B cell (primary cell): ENCODE results near the gene LIX1. TPM values are rescaled to one million over a fixed set of nuclear protein-coding genes. Genes with fewer than 3 reads are reported as not detected.

Experiments
- ATAC-seq: fragments of 200-7000 bp; cut with Tn5 transposase; one replicate; pipeline ENCODE4 v1.10.0; 2021; ENCODE audit warnings: low read depth, mild to moderate bottlenecking, moderate number of reproducible peaks, moderate library complexity
- CTCF ChIA-PET: fragments of 350-600 bp; sonication (Branson Sonifier 250); formaldehyde crosslinking; loops from one replicate; lab custom pipeline; 2021; ENCODE audit warnings: antibody characterized with exemption, inconsistent platforms; lab: Charles Lee
- POLR2A ChIA-PET: fragments of 350-600 bp; sonication (Branson Sonifier 250); formaldehyde crosslinking; loops from one replicate; lab custom pipeline; 2021; ENCODE audit warnings: antibody characterized with exemption; lab: Charles Lee
- DNase-seq: peaks from one replicate; pipeline ENCODE4 v3.0.0; 2013
- H2AFZ ChIP-seq: 2 replicates; pipeline ENCODE4 v1.6.1; 2012; ENCODE audit warnings: mild to moderate bottlenecking, low read depth, low read length; ENCODE audit not compliant: insufficient read depth, poor library complexity, severe bottlenecking
- H3K27ac ChIP-seq, 2 donors: 1 replicate in 1 of 2; 2 replicates in 1 of 2; pipeline ENCODE4 v1.5.1; 2012 to 2013; ENCODE audit warnings: low read length in 2 of 2, mild to moderate bottlenecking in 2 of 2, moderate library complexity in 1 of 2
- H3K27me3 ChIP-seq, 4 experiments: fragments of 200-600 bp in 1 of 4; sonication (generic) in 1 of 4; replicated peaks in 1 of 4; 1 replicate in 2 of 4; 2 replicates in 2 of 4; pipeline versions ENCODE4 v1.6.1 to v1.7.0; 2013 to 2016; ENCODE audit warnings: low read length in 3 of 4, mild to moderate bottlenecking in 2 of 4, mixed read lengths in 1 of 4, moderate library complexity in 1 of 4; ENCODE audit not compliant: insufficient read depth in 4 of 4, control insufficient read depth in 3 of 4; ENCODE audit errors: control extremely low read depth in 1 of 4
- H3K36me3 ChIP-seq, 2 experiments: replicated peaks in 1 of 2; 1 replicate in 1 of 2; 2 replicates in 1 of 2; pipeline versions ENCODE4 v1.6.1 to v1.7.1; 2013; ENCODE audit warnings: low read length in 1 of 2; ENCODE audit not compliant: insufficient read depth in 2 of 2, control insufficient read depth in 1 of 2; ENCODE audit errors: control extremely low read depth in 1 of 2, extremely low read depth in 1 of 2
- H3K4me1 ChIP-seq, 2 donors: fragments of 200-600 bp in 1 of 2; sonication (generic) in 1 of 2; 1 replicate in 1 of 2; 2 replicates in 1 of 2; pipeline versions ENCODE4 v1.5.1 to v1.6.1; 2013 to 2017; ENCODE audit warnings: low read length in 2 of 2; ENCODE audit not compliant: control insufficient read depth in 2 of 2, insufficient read depth in 2 of 2
- H3K4me2 ChIP-seq: replicated peaks from 2 replicates; pipeline ENCODE3; 2012; ENCODE audit warnings: mild to moderate bottlenecking, low read depth, low read length; ENCODE audit not compliant: poor library complexity, severe bottlenecking
- H3K4me3 ChIP-seq, 5 experiments: fragments of 200-600 bp in 1 of 5; sonication (generic) in 1 of 5; 1 replicate in 3 of 5; 2 replicates in 2 of 5; pipeline versions ENCODE4 v1.5.1 to v1.7.0; 2011 to 2016; ENCODE audit warnings: low read length in 4 of 5, mild to moderate bottlenecking in 4 of 5, low read depth in 2 of 5, control low read depth in 1 of 5, moderate library complexity in 1 of 5; ENCODE audit not compliant: insufficient read depth in 1 of 5; ENCODE audit errors: control extremely low read depth in 1 of 5, extremely low read depth in 1 of 5
- H3K79me2 ChIP-seq: fragments of 200-600 bp; sonication (generic); one replicate; pipeline ENCODE4 v1.6.0; 2016; ENCODE audit warnings: low read length; ENCODE audit not compliant: control insufficient read depth, insufficient read depth
- H3K9ac ChIP-seq: fragments of 200-600 bp; sonication (generic); 2 replicates; pipeline ENCODE4 v1.6.1; 2017; ENCODE audit warnings: mild to moderate bottlenecking, low read length, moderate library complexity
- H3K9me3 ChIP-seq, 3 donors: one replicate each; pipeline versions ENCODE4 v1.6.1 to v1.7.1; 2013; ENCODE audit warnings: low read length in 2 of 3; ENCODE audit not compliant: control insufficient read depth in 2 of 3, insufficient read depth in 1 of 3; ENCODE audit errors: control extremely low read depth in 1 of 3
- H4K20me1 ChIP-seq: 2 replicates; pipeline ENCODE4 v1.6.0; 2012; ENCODE audit warnings: mild to moderate bottlenecking, low read length; ENCODE audit not compliant: insufficient read depth, control insufficient read depth, poor library complexity, severe bottlenecking
- H3K27ac Mint-ChIP-seq: one replicate; pipeline ENCODE4 v1.8.0; 2021; ENCODE audit warnings: mixed read lengths
- H3K27me3 Mint-ChIP-seq: one replicate; pipeline ENCODE4 v1.8.0; 2021; ENCODE audit warnings: mixed read lengths
- H3K4me1 Mint-ChIP-seq: one replicate; pipeline ENCODE4 v1.8.0; 2021; ENCODE audit warnings: mixed read lengths
- H3K4me3 Mint-ChIP-seq: one replicate; pipeline ENCODE4 v1.8.0; 2021; ENCODE audit warnings: mixed read lengths
- H3K9me3 Mint-ChIP-seq: one replicate; pipeline ENCODE4 v1.8.0; 2022; ENCODE audit warnings: mixed read lengths; ENCODE audit not compliant: insufficient read depth
- CTCF ChIP-seq: fragments of 200-600 bp; IDR thresholded peaks from one replicate; pipeline ENCODE4 v1.8.0; 2022; ENCODE audit warnings: antibody characterized with exemption, mild to moderate bottlenecking
- EZH2 ChIP-seq: IDR thresholded peaks from 2 replicates; pipeline ENCODE4 v1.6.1; 2012; ENCODE audit warnings: borderline replicate concordance, low read depth, mild to moderate bottlenecking, moderate library complexity, low read length; ENCODE audit not compliant: insufficient read depth, poor library complexity, severe bottlenecking
- WGBS: methylation state at CpG from one replicate; pipeline ENCODE4 v1.1.5; 2013; ENCODE audit warnings: missing lambda C conversion rate; ENCODE audit not compliant: insufficient coverage; 5-methylcytosine and 5-hydroxymethylcytosine counted together
- intact Hi-C: fragments of 100-400 bp; cut with micrococcal nuclease; formaldehyde crosslinking; loops from one replicate; pipeline ENCODE4 v1.10.0; 2022
- polyA plus RNA-seq: library from polyadenylated mRNA; depleted of rRNA; stranded (reverse); fragments of >200 nt; gene quantifications from 2 replicates; pipeline ENCODE4 v1.2.3, GENCODE V29; 2012
- total RNA-seq, 2 donors: library from RNA; stranded (reverse); fragments of 120-200 nt in 1 of 2; gene quantifications; 1 replicate in 1 of 2; 2 replicates in 1 of 2; pipeline versions ENCODE4 v1.2.3 to v1.2.4, GENCODE V29; 2013 to 2022

The LIX1 gene
- total and polyA plus RNA-seq, 2 donors (not counting 1 experiment from before 2014, with no cell fraction given), result not detected

GRCh38 chr5:97183100-97183929, 40.9 kb upstream of the LIX1 start, which contains the start of gene RIOK2:
Gene RIOK2 (minus strand): TSS chr5:97183247. CDS start chr5:97183191, 56 bp downstream.
- intact Hi-C loops, result loop anchor here (1.0 to 10.0 kb wide), 11 partner anchors 21 to 1877 kb away; partner anchors contain the start of genes ARSK, CAST, ELL2 and ERAP1
- Histone ChIP-seq H3K9ac (peak within 1 kb of the TSS; percentile 83), H2AFZ (peak within 1 kb of the TSS; percentile 96), H3K27me3 (no peaks in the 10 kb centered on the region), H3K4me3 (peak within 1 kb of the TSS; percentile 68 to 96 (median 88)), H3K9me3 (no peaks in the 10 kb centered on the region), H3K79me2 (peaks cover 46% of the 10 kb centered on the region), H3K27ac (peak within 1 kb of the TSS; percentile 91 to 99), H4K20me1 (peaks cover 12% of the 10 kb centered on the region), H3K4me1 (peaks cover 12 to 15% of the 10 kb centered on the region in 2 donors), H3K4me2 (peak within 1 kb of the TSS; percentile 83), H3K36me3 (peaks cover 0 to 6% of the 10 kb centered on the region in 2 experiments)
- H3K27ac Mint-ChIP-seq, result peak within 1 kb of the TSS; percentile 100
- H3K4me3 Mint-ChIP-seq, result peak within 1 kb of the TSS; percentile 97
- no peak for TF ChIP-seq CTCF
- no peak for TF ChIP-seq EZH2
- peaks cover 33% of the 10 kb centered on the region for H3K4me1 Mint-ChIP-seq
- WGBS, result under 1% methylated on average over 28 of the region's 44 CpGs
- ChIA-PET POLR2A (interaction anchor here (0.5 to 0.9 kb wide), 7 partner anchors 174 to 522 kb away, joined by 3 to 7 read pairs (median 3); no protein-coding TSS in a partner anchor), CTCF (interaction anchor here (0.6 to 1.6 kb wide), 5 partner anchors 22 to 1586 kb away, joined by 3 to 5 read pairs (median 5); no protein-coding TSS in a partner anchor)
- H3K27me3 Mint-ChIP-seq, result no peaks in the 10 kb centered on the region
- H3K9me3 Mint-ChIP-seq, result no peaks in the 10 kb centered on the region
- peak; percentile 93 for DNase-seq
- ATAC-seq, result peak; percentile 87
